GM23338 (cell line): ENCODE measurements around the gene ATP7A.

Experiments
- NANOG ChIP-seq: IDR thresholded peaks from 2 replicates; pipeline ENCODE4 v1.6.1; 2016; ENCODE audit warnings: antibody characterized with exemption, borderline replicate concordance
- TF ChIP-seq, protein P1 (sequence below), 2 experiments: fragments of 200-600 bp in 1 of 2; sonication (generic) in 1 of 2; conservative IDR thresholded peaks; 2 replicates each; pipeline versions ENCODE4 v1.5.1 to v1.6.1; 2016 to 2017; ENCODE audit warnings: antibody characterized with exemption in 2 of 2, low read depth in 2 of 2, mild to moderate bottlenecking in 2 of 2, moderate library complexity in 1 of 2
- TF ChIP-seq, protein P2 (sequence below): IDR thresholded peaks from one replicate; pipeline ENCODE4 v1.6.1; 2018; ENCODE audit warnings: antibody characterized with exemption; ENCODE audit not compliant: unreplicated experiment

DNA sequence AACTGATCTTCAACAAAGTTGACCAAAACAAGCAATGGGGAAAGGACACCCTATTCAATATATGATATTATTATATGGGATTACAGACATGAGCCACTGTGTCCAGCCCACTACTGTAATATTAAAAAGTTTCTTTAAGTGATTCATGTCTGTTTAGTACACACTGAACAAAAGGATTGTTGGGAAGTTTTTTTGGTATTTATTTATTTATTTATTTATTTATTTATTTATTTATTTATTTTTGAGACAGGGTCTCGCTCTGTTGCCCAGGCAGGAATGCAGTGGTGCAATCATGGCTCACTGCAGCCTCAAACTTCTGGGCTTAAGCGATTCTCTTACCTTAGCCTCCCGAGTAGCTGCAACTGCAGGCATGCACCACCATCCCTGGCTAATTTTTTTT, 117.3 kb downstream of the ATP7A start:
- TF ChIP-seq, protein P1, sequence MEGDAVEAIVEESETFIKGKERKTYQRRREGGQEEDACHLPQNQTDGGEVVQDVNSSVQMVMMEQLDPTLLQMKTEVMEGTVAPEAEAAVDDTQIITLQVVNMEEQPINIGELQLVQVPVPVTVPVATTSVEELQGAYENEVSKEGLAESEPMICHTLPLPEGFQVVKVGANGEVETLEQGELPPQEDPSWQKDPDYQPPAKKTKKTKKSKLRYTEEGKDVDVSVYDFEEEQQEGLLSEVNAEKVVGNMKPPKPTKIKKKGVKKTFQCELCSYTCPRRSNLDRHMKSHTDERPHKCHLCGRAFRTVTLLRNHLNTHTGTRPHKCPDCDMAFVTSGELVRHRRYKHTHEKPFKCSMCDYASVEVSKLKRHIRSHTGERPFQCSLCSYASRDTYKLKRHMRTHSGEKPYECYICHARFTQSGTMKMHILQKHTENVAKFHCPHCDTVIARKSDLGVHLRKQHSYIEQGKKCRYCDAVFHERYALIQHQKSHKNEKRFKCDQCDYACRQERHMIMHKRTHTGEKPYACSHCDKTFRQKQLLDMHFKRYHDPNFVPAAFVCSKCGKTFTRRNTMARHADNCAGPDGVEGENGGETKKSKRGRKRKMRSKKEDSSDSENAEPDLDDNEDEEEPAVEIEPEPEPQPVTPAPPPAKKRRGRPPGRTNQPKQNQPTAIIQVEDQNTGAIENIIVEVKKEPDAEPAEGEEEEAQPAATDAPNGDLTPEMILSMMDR (conservative IDR thresholded peaks at IDR 0.05; ENCODE audit: low read depth in 2 of 2), result no peak
- TF ChIP-seq, protein P2, sequence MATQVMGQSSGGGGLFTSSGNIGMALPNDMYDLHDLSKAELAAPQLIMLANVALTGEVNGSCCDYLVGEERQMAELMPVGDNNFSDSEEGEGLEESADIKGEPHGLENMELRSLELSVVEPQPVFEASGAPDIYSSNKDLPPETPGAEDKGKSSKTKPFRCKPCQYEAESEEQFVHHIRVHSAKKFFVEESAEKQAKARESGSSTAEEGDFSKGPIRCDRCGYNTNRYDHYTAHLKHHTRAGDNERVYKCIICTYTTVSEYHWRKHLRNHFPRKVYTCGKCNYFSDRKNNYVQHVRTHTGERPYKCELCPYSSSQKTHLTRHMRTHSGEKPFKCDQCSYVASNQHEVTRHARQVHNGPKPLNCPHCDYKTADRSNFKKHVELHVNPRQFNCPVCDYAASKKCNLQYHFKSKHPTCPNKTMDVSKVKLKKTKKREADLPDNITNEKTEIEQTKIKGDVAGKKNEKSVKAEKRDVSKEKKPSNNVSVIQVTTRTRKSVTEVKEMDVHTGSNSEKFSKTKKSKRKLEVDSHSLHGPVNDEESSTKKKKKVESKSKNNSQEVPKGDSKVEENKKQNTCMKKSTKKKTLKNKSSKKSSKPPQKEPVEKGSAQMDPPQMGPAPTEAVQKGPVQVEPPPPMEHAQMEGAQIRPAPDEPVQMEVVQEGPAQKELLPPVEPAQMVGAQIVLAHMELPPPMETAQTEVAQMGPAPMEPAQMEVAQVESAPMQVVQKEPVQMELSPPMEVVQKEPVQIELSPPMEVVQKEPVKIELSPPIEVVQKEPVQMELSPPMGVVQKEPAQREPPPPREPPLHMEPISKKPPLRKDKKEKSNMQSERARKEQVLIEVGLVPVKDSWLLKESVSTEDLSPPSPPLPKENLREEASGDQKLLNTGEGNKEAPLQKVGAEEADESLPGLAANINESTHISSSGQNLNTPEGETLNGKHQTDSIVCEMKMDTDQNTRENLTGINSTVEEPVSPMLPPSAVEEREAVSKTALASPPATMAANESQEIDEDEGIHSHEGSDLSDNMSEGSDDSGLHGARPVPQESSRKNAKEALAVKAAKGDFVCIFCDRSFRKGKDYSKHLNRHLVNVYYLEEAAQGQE, result no peak
- no peak for TF ChIP-seq NANOG
